OCI-LY3 (cell line): ENCODE data around the gene DUOX2.

ENCODE experiments used
- EZH2phosphoT487 ChIP-seq: fragments of 200-600 bp; shearing (Covaris generic); IDR thresholded peaks from 2 replicates; pipeline ENCODE4 v1.6.1; 2018; ENCODE audit warnings: antibody characterized with exemption, mixed run types, low read depth
- TF ChIP-seq, protein P1 (sequence below): fragments of 200-600, 300-600 bp; sonication (generic); IDR thresholded peaks from 2 replicates; pipeline ENCODE4 v1.5.1; 2014; ENCODE audit warnings: antibody characterized with exemption, low read length, low read depth

DNA sequence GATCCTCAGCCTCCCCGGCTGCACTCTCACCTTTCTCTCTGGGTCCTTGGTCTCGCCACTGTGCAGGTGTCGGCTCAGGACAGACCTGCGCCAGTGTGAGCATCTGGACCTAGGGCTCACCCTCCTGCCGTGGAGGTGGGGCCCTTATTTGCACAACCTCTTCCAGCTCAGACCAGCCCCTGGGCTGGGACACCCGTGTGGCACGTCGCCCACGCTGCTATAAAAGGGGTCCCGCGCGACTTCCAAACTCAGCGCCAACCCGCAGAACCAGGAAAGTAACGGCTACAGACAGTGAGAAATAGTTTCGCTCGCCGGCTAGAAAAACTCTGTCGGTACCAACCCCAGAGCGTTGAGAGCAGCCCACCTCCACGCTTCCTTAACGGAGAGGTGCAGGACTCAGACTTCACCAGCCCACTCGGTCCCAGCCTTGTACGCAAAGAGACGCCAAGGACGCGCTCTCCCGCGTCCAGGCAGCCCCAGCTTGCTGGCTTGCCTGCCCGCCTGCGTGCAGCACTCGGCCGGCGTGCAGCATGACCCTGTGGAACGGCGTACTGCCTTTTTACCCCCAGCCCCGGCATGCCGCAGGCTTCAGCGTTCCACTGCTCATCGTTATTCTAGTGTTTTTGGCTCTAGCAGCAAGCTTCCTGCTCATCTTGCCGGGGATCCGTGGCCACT is at the start of gene DUOX2, which contains the start of gene DUOXA2:
- TF ChIP-seq, protein P1, sequence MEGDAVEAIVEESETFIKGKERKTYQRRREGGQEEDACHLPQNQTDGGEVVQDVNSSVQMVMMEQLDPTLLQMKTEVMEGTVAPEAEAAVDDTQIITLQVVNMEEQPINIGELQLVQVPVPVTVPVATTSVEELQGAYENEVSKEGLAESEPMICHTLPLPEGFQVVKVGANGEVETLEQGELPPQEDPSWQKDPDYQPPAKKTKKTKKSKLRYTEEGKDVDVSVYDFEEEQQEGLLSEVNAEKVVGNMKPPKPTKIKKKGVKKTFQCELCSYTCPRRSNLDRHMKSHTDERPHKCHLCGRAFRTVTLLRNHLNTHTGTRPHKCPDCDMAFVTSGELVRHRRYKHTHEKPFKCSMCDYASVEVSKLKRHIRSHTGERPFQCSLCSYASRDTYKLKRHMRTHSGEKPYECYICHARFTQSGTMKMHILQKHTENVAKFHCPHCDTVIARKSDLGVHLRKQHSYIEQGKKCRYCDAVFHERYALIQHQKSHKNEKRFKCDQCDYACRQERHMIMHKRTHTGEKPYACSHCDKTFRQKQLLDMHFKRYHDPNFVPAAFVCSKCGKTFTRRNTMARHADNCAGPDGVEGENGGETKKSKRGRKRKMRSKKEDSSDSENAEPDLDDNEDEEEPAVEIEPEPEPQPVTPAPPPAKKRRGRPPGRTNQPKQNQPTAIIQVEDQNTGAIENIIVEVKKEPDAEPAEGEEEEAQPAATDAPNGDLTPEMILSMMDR = no peak
- TF ChIP-seq EZH2phosphoT487 = no peak
